HEK293 (cell line): ENCODE results near the gene PRKRA.

Experiments used
- CTCF ChIA-PET: fragments of 350-600 bp; formaldehyde crosslinking; extraction: SDS; loops from one replicate; lab custom pipeline; 2021; ENCODE audit warnings: antibody characterized with exemption; lab: Yijun Ruan, JAX
- POLR2A ChIA-PET: fragments of 300-600 bp; formaldehyde crosslinking; extraction: SDS; loops from one replicate; lab custom pipeline; 2020; ENCODE audit warnings: antibody characterized with exemption, inconsistent platforms; lab: Yijun Ruan, JAX
- H3K27ac ChIP-seq: fragments of 200-500 bp; sonication (Bioruptor generic); 2 replicates; pipeline ENCODE4 v1.5.1; 2014; ENCODE audit warnings: low read depth, low read length, control low read depth, inconsistent platforms; ENCODE audit errors: extremely low read depth
- H3K36me3 ChIP-seq, 2 experiments: fragments of 200-500 bp in 1 of 2; sonication (Bioruptor generic) in 1 of 2; 1 replicate in 1 of 2; 2 replicates in 1 of 2; pipeline ENCODE4 v1.5.1; 2014 to 2017; ENCODE audit warnings: inconsistent platforms in 2 of 2, low read length in 2 of 2; ENCODE audit not compliant: control insufficient read depth in 2 of 2, insufficient read depth in 1 of 2
- H3K4me1 ChIP-seq: fragments of 200-500 bp; sonication (Bioruptor generic); 2 replicates; pipeline ENCODE4 v1.5.1; 2014; ENCODE audit warnings: mild to moderate bottlenecking, low read length, inconsistent platforms; ENCODE audit not compliant: control insufficient read depth, insufficient read depth
- H3K4me3 ChIP-seq: 2 replicates; pipeline ENCODE4 v1.5.1; 2011; ENCODE audit warnings: low read depth, mild to moderate bottlenecking, control low read depth, low read length, moderate library complexity
- H3K9me3 ChIP-seq: fragments of 200-500 bp; sonication (Bioruptor generic); 2 replicates; pipeline ENCODE4 v1.5.1; 2014; ENCODE audit warnings: low read depth, low read length, inconsistent platforms; ENCODE audit not compliant: control insufficient read depth, insufficient read depth
- BCL6B ChIP-seq: fragments of 450-650 bp; formaldehyde crosslinking; IDR thresholded peaks from 2 replicates; pipeline ENCODE4 v1.5.1; 2017; ENCODE audit warnings: missing biosample characterization, missing genetic modification characterization
- GLI4 ChIP-seq: fragments of 450-650 bp; formaldehyde crosslinking; IDR thresholded peaks from 2 replicates; pipeline ENCODE4 v1.5.1; 2016; ENCODE audit warnings: missing biosample characterization, missing genetic modification characterization
- HIC1 ChIP-seq: fragments of 450-650 bp; formaldehyde crosslinking; IDR thresholded peaks from 2 replicates; pipeline ENCODE4 v1.5.1; 2016; ENCODE audit warnings: missing biosample characterization, missing genetic modification characterization
- HOXA7 ChIP-seq: sonication (generic); formaldehyde crosslinking; IDR thresholded peaks from 2 replicates; pipeline ENCODE4 v1.8.1; 2022; ENCODE audit warnings: missing genetic modification reagents, borderline replicate concordance
- IKZF3 ChIP-seq: fragments of 450-650 bp; IDR thresholded peaks from 2 replicates; pipeline ENCODE4 v1.5.0; 2018; ENCODE audit warnings: missing biosample characterization, mild to moderate bottlenecking, missing genetic modification characterization, moderate library complexity
- KLF17 ChIP-seq: fragments of 450-650 bp; formaldehyde crosslinking; IDR thresholded peaks from 2 replicates; pipeline ENCODE4 v1.5.1; 2016; ENCODE audit warnings: missing biosample characterization, missing genetic modification characterization
- OSR2 ChIP-seq: fragments of 450-650 bp; formaldehyde crosslinking; IDR thresholded peaks from 2 replicates; pipeline ENCODE4 v1.5.1; 2016; ENCODE audit warnings: missing biosample characterization, missing genetic modification characterization
- PRDM10 ChIP-seq: fragments of 450-650 bp; formaldehyde crosslinking; IDR thresholded peaks from 2 replicates; pipeline ENCODE4 v1.5.1; 2016; ENCODE audit warnings: missing biosample characterization, missing genetic modification characterization
- REPIN1 ChIP-seq: fragments of 450-650 bp; formaldehyde crosslinking; IDR thresholded peaks from 2 replicates; pipeline ENCODE4 v1.5.1; 2017; ENCODE audit warnings: missing biosample characterization, missing genetic modification characterization, low read depth
- ZBTB48 ChIP-seq: fragments of 450-650 bp; formaldehyde crosslinking; IDR thresholded peaks from 2 replicates; pipeline ENCODE4 v1.5.1; 2016; ENCODE audit warnings: missing biosample characterization, missing genetic modification characterization
- ZBTB6 ChIP-seq: fragments of 450-650 bp; formaldehyde crosslinking; IDR thresholded peaks from 2 replicates; pipeline ENCODE4 v1.5.1; 2017; ENCODE audit warnings: missing biosample characterization, missing genetic modification characterization
- ZIC2 ChIP-seq: fragments of 450-650 bp; formaldehyde crosslinking; IDR thresholded peaks from 2 replicates; pipeline ENCODE4 v1.5.1; 2016; ENCODE audit warnings: missing biosample characterization, missing genetic modification characterization
- ZNF112 ChIP-seq: fragments of 450-650 bp; formaldehyde crosslinking; IDR thresholded peaks from 2 replicates; pipeline ENCODE4 v1.5.0; 2017; ENCODE audit warnings: missing biosample characterization, missing genetic modification characterization
- ZNF114 ChIP-seq: fragments of 450-650 bp; formaldehyde crosslinking; IDR thresholded peaks from 2 replicates; pipeline ENCODE4 v1.5.0; 2017; ENCODE audit warnings: missing biosample characterization, missing genetic modification characterization
- ZNF132 ChIP-seq: fragments of 450-650 bp; formaldehyde crosslinking; IDR thresholded peaks from 2 replicates; pipeline ENCODE4 v1.5.1; 2017; ENCODE audit warnings: missing biosample characterization, missing genetic modification characterization, borderline replicate concordance
- ZNF148 ChIP-seq: fragments of 450-650 bp; formaldehyde crosslinking; IDR thresholded peaks from 2 replicates; pipeline ENCODE4 v1.5.0; 2017; ENCODE audit warnings: missing biosample characterization, missing genetic modification characterization, borderline replicate concordance
- ZNF335 ChIP-seq: fragments of 450-650 bp; formaldehyde crosslinking; conservative IDR thresholded peaks from 2 replicates; pipeline ENCODE4 v1.5.1; 2016; ENCODE audit warnings: missing biosample characterization, missing genetic modification characterization
- ZNF341 ChIP-seq: fragments of 450-650 bp; formaldehyde crosslinking; IDR thresholded peaks from 2 replicates; pipeline ENCODE4; 2016; ENCODE audit warnings: low read depth, missing biosample characterization, missing genetic modification characterization
- ZNF362 ChIP-seq: fragments of 450-650 bp; formaldehyde crosslinking; IDR thresholded peaks from 2 replicates; pipeline ENCODE4 v1.5.1; 2016; ENCODE audit warnings: missing biosample characterization, missing genetic modification characterization
- ZNF433 ChIP-seq: fragments of 450-650 bp; formaldehyde crosslinking; IDR thresholded peaks from 2 replicates; pipeline ENCODE4 v1.5.1; 2016; ENCODE audit warnings: missing biosample characterization, missing genetic modification characterization, low read depth
- ZNF610 ChIP-seq: fragments of 450-650 bp; formaldehyde crosslinking; IDR thresholded peaks from 2 replicates; pipeline ENCODE4 v1.5.1; 2016; ENCODE audit warnings: missing biosample characterization, missing genetic modification characterization, borderline replicate concordance
- ZNF621 ChIP-seq: fragments of 450-650 bp; formaldehyde crosslinking; IDR thresholded peaks from 2 replicates; pipeline ENCODE4 v1.5.1; 2017; ENCODE audit warnings: missing biosample characterization, missing genetic modification characterization
- ZNF623 ChIP-seq: fragments of 450-650 bp; formaldehyde crosslinking; IDR thresholded peaks from 2 replicates; pipeline ENCODE4 v1.5.1; 2016; ENCODE audit warnings: missing biosample characterization, missing genetic modification characterization
- ZNF707 ChIP-seq: fragments of 450-650 bp; formaldehyde crosslinking; IDR thresholded peaks from 2 replicates; pipeline ENCODE4 v1.5.1; 2016; ENCODE audit warnings: missing biosample characterization, missing genetic modification characterization
- ZSCAN23 ChIP-seq: fragments of 450-650 bp; formaldehyde crosslinking; IDR thresholded peaks from 2 replicates; pipeline ENCODE4 v1.5.1; 2016; ENCODE audit warnings: missing biosample characterization, missing genetic modification characterization

Gene PRKRA

GRCh38 chr2:178452870-178453269, 1.9 kb upstream of the PRKRA start (continued):
- no peak for TF ChIP-seq ZBTB6 (tag by site-specific recombination)
- TF ChIP-seq PRDM10 (tag by site-specific recombination) = no peak
- no peak for TF ChIP-seq ZNF362
- no peak for TF ChIP-seq ZNF707 (tag by site-specific recombination)
- no peak for TF ChIP-seq ZNF623 (tag by site-specific recombination)
- no peak for TF ChIP-seq ZBTB48
- no peak for TF ChIP-seq ZNF621 (tag by site-specific recombination)
- no peak for TF ChIP-seq ZNF112 (tag by site-specific recombination)
- no peak for TF ChIP-seq IKZF3 (tag by site-specific recombination)
- TF ChIP-seq OSR2 (tag by site-specific recombination) = peak; percentile 5; the same call in 1 of the 2 replicates
- TF ChIP-seq HIC1 (tag by site-specific recombination) = no peak
- no peak for TF ChIP-seq GLI4 (tag by site-specific recombination)

- POLR2A ChIA-PET = interaction anchor here (2.1 kb wide), 1 partner anchor 38 kb away, joined by 33 read pairs; no protein-coding TSS in a partner anchor
- Histone ChIP-seq H3K9me3 (no peaks in the 10 kb centered on the region), H3K4me3 (no peak overlapping the region), H3K4me1 (0 out of 2 replicates have a peak, but pooled peaks cover 9% of the 10 kb centered on the region), H3K36me3 (peaks cover under 1 to 22% of the 10 kb centered on the region in 2 experiments; a peak in 2 of 3 replicates), H3K27ac (no peak overlapping the region)
- CTCF ChIA-PET = interaction anchor here (0.7 kb wide), 1 partner anchor 55 kb away, joined by 3 read pairs; no protein-coding TSS in a partner anchor
- TF ChIP-seq ZNF132 (no peak), REPIN1 (tag by site-specific recombination) (no peak), KLF17 (tag by site-specific recombination) (no peak), ZNF610 (no peak), ZIC2 (tag by site-specific recombination) (no peak), ZNF148 (tag by site-specific recombination) (no peak), ZSCAN23 (tag by site-specific recombination) (no peak), ZNF341 (tag by site-specific recombination) (no peak), BCL6B (tag by site-specific recombination) (no peak), ZNF433 (tag by site-specific recombination) (no peak), HOXA7 (CRISPR knock-in tag) (no peak), ZNF335 (tag by site-specific recombination) (no peak), ZNF114 (tag by site-specific recombination) (no peak)
Observed at GRCh38 chr2:178452334-178452733, 1.4 kb upstream of the PRKRA start.
